GM03348 (cell line): Measurements from ENCODE around the gene ADAMTS14.

ENCODE experiments used
- DNase-seq: peaks from one replicate; pipeline ENCODE4 v3.0.0; 2012; ENCODE audit warnings: low spot score

The ADAMTS14 gene

GRCh38 chr10:70695241-70696030, 23.1 kb downstream of the ADAMTS14 start:
- DNase-seq = peak; percentile 52

DNA sequence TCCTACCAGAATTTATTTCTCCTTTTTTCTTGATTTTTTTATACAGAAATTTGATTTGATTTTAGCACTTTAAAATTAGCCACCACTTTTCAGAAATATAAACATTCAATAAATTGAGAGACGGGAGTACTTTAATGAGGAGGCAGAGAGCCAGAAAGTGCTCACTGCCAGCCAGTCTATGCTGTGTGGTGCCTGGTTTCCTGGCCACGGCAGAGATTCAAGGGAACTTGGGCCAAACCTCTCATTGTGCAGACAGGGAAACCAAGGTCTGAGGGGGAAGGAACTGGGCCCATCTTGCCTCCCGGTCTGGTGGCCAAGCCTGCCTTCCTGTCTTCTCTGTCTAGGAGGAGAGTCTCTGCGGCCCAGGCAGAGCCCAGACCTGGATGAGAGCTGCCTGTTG, 25.9 kb downstream of the ADAMTS14 start:
- no peak for DNase-seq

- DNase-seq = no peak
These were observed 26.9 kb downstream of the ADAMTS14 start for GRCh38 chr10:70699063-70699658.

GRCh38 chr10:70699659-70700174, 27.4 kb downstream of the ADAMTS14 start:
- DNase-seq = no peak

DNA sequence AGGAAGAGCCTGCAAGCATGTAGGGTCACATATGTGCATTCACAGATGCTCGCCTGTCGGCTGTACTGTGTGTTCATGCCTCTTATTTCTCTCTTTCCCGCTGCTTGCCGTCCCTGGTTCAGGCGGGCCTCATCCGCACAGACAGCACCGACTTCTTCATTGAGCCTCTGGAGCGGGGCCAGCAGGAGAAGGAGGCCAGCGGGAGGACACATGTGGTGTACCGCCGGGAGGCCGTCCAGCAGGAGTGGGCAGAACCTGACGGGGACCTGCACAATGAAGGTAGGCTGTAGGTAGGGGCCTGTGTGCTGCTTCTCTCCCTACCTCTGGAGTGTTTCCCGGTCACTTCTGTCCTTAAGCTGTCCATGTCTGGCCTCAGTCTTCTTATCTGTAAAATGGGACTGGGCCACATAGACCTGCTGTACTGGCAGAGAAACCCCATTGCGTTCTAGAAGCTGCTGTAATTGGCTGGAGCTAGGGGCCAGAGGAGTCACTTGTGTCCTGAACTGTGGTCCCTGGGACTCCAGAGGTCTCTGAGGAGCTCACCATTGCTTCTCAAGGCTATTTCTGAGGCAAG, 30.0 kb downstream of the ADAMTS14 start:
- no peak for DNase-seq

- DNase-seq = no peak
These were observed 31.9 kb downstream of the ADAMTS14 start for GRCh38 chr10:70704211-70704610.

GRCh38 chr10:70705121-70705861, 33.0 kb downstream of the ADAMTS14 start:
- DNase-seq = no peak

GRCh38 chr10:70711177-70711576, 38.9 kb downstream of the ADAMTS14 start:
- DNase-seq = no peak

DNA sequence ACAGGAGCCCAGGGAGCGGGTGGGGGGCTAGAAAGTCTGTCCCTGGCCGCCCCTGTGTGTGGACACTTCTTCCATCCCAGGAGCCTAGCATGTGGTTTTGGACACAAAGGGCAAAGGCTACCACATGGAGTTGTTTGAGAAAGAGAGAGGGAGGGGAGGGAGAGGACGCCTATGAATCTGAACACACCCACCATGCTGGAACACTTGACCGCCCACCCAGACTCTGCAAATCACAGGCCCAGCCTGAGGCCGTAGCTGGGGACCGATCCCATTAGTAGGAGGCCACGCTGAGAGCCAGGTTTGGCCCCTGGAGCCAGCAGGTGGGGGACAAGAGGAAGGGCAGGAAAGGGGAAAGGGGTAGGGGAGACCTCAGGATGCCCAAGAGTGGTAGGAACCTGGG, 39.6 kb downstream of the ADAMTS14 start:
- no peak for DNase-seq

DNA sequence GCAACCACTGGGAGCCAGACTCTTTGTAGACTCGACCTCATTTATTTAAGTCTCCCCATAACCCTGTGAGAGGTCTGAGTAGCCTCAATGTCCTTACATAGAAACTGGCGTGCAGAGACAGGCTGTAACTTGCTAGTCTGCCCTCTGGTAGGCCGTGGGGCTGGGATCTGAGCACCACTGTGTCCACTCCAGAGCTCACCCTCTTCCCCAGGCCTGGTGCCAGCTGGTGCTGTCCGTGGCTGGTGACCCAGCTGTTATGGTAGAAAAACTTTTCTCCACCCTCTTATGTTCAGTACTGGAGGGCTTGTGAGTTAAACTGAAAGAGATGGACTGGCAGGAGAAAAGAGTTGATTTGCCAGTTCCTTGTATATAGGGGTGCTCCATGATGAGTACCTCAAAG, 41.9 kb downstream of the ADAMTS14 start:
- no peak for DNase-seq

GRCh38 chr10:70714951-70715350, 42.6 kb downstream of the ADAMTS14 start:
- DNase-seq = no peak

DNA sequence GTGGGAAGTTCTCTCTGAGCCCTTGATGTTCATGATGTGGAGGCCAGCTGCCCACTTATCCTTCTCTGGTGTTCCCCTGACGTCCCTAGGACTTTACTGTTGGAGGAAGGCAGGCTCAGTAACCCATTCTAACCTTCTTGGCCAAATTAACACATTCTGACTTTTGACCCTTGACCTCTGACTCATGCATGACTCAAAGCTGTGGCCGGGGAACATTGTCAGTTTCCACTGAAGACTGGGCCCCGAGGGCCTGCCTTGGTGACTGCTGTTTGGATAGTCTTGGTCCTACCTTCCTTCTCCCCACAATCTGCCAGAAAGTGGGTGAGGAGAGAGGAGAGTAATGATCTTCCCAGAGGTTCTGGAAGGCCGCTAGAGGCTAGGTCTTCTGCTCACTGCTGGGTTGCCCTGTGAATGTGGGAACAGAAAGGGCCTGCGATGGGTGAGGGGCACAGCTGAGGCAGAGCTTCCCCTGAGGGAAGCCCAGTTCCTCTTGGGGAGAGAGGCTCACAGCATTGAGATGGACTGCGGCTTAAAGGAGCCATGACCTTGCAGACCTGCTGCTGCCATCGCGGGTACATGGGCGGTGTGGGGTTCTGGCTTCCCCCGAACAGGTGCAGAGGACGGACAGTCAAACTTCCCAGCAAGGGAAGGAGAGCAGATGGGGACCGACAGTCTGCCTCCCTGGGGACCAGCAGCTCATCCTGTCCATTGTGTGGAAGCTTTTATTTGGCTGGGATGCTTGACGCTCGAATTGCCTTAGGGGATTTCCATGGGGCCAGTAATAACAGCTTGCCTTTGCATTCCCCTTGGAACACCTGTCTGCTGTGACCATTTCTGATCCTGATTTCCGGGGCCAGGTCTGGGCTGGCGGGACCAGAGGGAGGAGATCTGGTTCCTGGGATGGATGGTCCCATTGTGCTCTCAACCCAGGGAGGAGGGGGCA, 43.8 kb downstream of the ADAMTS14 start:
- DNase-seq = peak; percentile 46

DNA sequence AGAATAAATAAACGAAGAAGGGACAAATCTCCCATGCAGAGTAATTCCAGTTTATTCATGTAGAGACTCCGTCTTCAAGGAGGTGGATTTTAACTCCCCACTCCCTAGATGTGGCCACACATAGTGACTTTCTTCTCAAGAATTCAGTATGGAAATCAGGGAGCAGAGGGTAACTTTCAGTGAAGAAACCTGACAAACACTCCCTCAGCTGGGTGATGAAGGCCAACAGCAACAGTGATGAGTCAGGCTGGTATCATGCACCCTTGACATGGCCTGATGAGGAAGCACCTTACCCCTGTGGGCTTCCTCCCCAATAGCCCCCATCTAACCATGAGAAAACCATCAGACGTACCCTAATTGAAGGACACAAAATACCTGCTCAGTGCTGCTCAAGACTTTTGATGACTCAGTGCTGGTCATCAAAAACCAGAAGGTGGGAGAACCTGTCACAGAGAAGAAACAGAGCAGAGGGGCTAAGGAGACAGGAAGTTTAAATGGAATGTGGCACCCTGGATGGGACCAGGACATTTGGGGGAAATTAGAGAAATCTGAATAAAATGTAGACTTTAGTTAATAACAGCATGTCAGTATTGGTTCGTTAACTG, 50.6 kb downstream of the ADAMTS14 start:
- peak; percentile 60 for DNase-seq

GRCh38 chr10:70723771-70724170, 51.5 kb downstream of the ADAMTS14 start:
- DNase-seq = no peak

GRCh38 chr10:70726909-70727495, 54.7 kb downstream of the ADAMTS14 start:
- no peak for DNase-seq

GRCh38 chr10:70728328-70728727, 56.0 kb downstream of the ADAMTS14 start:
- no peak for DNase-seq

- no peak for DNase-seq
These were observed 57.6 kb downstream of the ADAMTS14 start for GRCh38 chr10:70729763-70730357.

DNA sequence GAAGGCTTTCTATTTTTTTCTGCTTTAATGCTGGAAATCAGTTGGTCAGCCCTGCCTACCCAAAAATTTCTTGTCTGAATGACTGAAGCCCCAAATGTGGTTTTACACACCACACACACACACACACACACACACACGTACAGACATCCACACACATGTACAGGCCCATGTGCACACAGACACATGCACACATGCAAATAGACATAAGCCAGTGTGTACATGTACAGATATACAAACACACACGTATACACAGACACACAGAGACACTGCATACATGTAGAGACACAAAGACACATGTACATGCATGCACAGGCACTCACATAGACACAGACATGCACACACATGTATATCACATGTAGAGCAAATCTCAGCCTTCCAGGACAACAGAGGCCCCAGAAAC, 58.6 kb downstream of the ADAMTS14 start:
- no peak for DNase-seq

DNA sequence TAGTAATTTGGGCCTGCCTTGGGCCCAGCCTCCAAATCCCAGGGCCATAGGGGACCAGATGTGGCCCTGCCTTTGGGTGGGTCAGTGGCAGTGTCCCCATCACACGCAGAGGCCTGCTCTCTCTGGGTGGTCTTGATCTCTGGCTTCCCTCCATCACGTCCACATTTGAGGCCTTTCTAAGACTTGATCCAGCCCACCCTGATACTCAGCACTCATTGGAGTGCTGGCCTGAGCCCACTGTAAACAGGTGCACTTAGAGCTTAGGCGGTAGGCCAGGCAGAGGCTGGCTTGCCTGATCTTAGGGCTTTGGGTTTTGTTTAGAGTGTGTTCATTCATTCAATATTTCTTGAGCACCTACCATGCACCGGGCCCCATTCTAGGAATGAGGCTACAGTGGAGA, 60.3 kb downstream of the ADAMTS14 start:
- no peak for DNase-seq

GRCh38 chr10:70733051-70733450, 60.7 kb downstream of the ADAMTS14 start:
- peak; percentile 42 for DNase-seq
